Measurements from ENCODE around the gene ADRB1.

ADRB1 gene

DNA sequence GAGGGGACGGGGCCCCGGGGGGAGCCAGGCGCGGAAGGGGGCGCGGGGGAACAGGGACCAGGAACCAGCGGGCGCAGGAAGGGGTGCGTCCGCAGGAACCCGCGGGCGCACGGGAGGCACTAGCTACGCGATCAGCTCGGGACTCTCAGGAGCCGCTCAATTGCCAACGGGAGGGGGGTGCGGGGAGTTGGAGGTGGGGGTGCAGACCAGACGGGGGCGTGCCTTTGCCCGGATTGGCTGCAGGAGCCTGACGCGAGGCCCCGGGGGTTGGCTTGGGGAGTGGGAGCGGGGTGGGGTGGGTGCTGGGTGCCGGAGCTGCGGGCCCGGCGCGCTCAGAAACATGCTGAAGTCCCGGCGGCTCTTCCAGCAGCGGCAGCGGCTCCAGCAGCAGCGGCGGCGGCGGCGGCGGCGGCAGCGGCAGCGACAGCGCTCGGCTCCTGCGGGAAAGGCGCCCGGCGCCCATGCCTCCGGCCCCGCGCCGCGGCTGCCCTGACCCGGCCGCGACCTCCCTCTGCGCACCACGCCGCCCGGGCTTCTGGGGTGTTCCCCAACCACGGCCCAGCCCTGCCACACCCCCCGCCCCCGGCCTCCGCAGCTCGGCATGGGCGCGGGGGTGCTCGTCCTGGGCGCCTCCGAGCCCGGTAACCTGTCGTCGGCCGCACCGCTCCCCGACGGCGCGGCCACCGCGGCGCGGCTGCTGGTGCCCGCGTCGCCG, at the start of gene ADRB1:
ADRB1 (plus strand) TSS at position 335 of the 715 bp plus-strand sequence; CDS start at position 602, 267 bp downstream.
- peak; percentile 93 for DNase-seq (ENCODE audit: low spot score)

DNA sequence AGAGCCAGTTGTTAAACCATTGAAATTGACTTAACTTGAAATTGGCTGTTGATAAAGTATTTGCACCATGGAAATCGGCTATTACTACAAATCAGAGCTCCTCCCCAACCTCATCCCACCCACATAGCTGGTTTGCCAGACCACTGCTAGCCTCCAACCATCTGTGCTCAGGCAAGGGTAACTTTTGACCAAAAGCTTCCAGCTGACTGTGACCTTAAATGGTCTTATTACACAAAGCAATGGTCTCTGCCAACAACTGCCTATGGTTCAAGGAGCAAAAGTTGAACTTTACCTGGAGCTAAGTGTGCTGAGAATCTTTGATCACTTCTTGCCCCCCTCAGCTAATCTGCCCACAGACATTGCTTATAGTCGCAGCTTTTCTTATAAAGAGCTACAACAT, 48.5 kb upstream of the ADRB1 start:
- DNase-seq (ENCODE audit: low spot score) = no peak

DNA sequence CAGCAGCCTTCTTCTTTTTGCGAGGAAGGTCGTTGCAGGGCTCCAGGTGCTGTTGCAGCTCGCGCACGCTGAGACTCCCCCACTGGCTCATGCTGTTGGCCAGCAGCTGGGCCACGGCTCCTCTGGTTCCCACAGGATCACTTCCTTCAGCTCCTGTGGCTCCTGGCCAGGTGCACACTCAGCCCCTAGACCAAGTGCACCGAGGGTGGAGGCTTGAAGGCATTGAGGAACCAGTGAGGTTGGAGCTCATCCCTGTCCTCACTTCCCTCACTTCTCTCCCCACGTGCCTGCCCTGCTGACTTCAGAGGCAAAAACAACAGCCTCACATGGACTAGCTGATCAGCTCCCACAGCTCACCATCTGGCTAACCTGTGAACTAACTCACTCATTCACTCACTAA, 46.2 kb upstream of the ADRB1 start:
- DNase-seq (ENCODE audit: low spot score) = peak; percentile 44

- no peak for DNase-seq (ENCODE audit: low spot score)
Observed at GRCh38 chr10:113999531-113999930, 44.1 kb upstream of the ADRB1 start.

DNA sequence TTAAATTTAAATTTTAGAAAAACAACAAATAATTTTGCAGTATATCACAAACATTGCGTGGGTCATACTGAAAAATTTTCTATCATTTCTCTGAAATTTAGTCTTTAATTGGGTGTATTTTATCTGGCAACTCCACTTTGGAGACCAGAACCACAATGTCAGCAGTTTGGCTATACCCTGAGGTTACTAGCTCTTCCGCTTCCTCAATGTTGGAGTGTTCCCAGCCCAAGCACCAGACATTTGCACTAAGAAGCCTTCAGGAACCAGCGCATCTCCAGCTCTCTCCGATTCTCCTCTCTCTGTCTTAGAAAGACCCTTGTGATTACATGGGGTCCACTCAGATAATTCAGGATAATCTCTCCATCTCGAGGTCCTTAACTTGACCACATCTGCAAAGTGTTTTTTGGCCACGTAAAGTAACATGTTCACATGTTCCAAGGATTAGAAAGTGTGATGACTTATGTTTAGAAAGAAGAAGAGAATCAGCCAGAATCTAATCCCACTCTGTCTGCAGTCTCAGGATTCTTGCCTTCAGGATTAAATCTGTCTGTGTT, 43.1 kb upstream of the ADRB1 start:
- DNase-seq (ENCODE audit: low spot score) = peak; percentile 42

DNA sequence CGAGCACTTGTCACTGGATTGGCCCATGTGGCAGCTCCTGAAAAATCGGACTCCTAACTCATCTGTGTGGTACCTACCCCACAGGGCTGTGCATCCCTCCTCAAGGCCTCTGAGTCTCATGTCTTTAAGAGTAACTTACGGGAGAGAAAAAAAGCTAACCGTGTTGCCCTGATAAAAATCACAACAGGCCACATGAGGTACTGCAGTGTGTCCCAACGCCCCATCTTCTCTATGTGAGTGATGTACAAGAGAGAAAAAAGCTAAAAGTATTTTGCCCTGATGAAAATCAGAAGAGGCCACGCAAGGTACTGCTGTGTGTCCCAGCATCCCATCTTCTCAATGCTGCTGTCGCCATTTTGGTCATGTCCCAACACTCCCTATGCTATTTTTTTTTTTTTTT, 41.2 kb upstream of the ADRB1 start:
- no peak for DNase-seq (ENCODE audit: low spot score)

- DNase-seq (ENCODE audit: low spot score) = no peak
Observed at GRCh38 chr10:114003161-114003941, 40.3 kb upstream of the ADRB1 start.

DNA sequence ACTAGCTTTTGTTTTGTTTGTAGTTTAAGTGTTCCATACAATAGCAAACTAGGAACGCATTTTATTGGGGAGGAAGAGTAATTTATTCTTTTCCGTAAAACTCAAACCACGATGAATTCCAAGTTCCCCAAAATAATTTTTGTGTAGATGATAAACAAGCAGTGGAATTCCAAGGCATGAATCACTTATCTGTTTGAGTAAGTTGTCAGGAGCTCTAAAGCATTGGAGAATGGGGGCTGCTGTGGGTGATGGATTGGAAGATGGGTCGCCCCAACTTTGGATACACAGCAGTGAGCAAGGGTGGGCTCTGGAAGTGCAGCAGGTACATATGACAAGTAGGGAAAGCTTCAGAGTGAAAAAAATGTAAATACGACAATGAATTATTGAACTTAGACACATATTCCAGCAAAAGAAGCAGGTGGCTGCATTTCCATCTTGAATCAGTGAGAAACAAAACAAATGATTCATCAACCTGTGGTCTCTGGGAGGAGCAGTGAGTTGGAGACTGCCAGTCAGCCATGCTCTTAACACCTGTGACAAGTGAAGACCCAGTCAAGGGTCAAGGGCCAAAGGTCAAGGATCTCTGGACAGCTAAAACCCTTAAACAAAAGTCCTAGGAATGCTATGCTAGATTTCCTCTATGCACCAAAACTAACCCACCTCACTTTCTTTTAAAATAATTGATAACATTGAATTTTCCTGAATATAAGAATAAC, 34.2 kb upstream of the ADRB1 start:
- DNase-seq (ENCODE audit: low spot score) = no peak

GRCh38 chr10:114010316-114010715, 33.4 kb upstream of the ADRB1 start:
- no peak for DNase-seq (ENCODE audit: low spot score)

GRCh38 chr10:114012650-114013049, 31.0 kb upstream of the ADRB1 start:
- no peak for DNase-seq (ENCODE audit: low spot score)

GRCh38 chr10:114015708-114016107, 28.0 kb upstream of the ADRB1 start:
- DNase-seq (ENCODE audit: low spot score) = no peak

DNA sequence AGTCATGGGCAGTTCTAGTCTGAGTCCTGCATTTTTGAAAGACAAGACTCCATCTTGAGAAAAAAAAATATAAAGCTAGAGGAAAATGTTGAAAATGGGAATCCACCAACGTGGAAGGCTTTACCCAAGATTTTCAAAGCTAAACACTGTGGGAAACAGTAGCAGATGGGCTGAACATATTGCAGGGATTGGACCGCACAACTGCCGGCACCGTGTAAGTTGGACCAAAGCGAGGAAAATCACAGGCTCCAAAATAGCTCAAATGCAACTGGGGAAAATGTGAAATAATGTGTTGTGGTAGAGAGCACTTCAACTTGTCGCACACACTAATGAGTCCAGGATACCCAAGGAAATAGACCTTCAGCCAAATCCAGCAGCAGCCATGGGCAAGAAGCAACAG, 26.4 kb upstream of the ADRB1 start:
- DNase-seq (ENCODE audit: low spot score) = peak; percentile 62

- DNase-seq (ENCODE audit: low spot score) = no peak
Observed at GRCh38 chr10:114017873-114018272, 25.8 kb upstream of the ADRB1 start.

- DNase-seq (ENCODE audit: low spot score) = no peak
Observed at GRCh38 chr10:114019226-114019625, 24.4 kb upstream of the ADRB1 start.

DNA sequence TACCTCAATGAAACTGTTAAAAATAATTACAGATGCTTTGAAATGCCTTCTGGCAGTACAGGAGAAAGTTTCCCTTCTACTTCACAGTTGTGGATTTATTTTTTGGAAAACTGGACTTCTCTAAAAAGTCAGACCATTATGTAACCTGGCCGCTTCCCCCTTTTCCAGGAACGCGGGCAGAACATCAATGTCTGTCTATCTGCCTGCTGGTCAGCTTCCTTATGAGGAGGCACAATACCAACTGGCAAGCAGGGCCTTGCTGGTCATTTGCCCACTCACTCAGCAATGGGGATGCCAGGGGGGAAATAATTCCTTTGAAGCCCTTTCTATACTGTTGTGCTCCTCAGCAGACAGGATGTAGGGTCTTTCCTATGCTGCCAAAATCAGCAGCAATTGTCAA, 22.5 kb upstream of the ADRB1 start:
- peak; percentile 73 for DNase-seq (ENCODE audit: low spot score)

GRCh38 chr10:114021717-114022680, 21.7 kb upstream of the ADRB1 start:
- peak; percentile 20 for DNase-seq (ENCODE audit: low spot score)

- peak; percentile 62 for DNase-seq (ENCODE audit: low spot score)
Observed at GRCh38 chr10:114022766-114023597, 20.7 kb upstream of the ADRB1 start.

DNA sequence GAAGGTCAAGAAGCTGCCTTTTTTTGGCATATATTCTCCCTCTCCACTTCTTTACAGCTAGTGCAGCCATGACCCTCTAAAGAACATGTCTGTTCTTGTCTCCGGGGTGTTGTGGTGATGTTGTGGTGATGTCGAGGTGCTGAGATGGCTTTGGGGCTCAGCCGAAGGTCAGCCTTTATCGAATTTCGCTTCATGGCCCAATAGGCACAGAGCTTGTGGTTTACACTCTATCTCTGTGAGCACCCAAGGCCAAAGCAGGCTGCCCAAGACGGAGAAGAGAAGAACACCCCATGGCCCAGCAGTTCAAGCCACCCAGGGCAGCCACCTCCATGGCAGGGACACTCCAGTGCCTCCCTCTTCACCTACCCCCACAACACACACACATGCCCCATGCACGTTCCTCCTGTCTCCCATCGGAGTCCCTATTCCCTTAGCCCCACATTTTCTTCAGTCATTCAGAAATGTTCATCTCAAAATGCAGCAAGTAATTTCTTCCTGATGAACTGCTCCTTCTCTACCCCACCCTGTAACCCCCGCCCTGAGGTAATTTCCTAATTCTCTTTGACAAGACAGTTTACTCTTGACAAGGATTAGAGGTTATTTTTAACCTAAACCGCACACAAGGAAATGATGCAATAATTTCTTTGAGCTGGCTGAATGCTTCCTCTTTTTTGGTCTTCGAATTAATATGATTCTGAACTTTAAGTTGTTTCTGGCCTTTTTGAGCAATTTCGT, 18.6 kb upstream of the ADRB1 start:
- no peak for DNase-seq (ENCODE audit: low spot score)

- DNase-seq (ENCODE audit: low spot score) = no peak
Observed at GRCh38 chr10:114025611-114026130, 18.0 kb upstream of the ADRB1 start.

Data from Ammon's horn (tissue), 1 donor.